ENCODE data around the gene SRMS.

DNA sequence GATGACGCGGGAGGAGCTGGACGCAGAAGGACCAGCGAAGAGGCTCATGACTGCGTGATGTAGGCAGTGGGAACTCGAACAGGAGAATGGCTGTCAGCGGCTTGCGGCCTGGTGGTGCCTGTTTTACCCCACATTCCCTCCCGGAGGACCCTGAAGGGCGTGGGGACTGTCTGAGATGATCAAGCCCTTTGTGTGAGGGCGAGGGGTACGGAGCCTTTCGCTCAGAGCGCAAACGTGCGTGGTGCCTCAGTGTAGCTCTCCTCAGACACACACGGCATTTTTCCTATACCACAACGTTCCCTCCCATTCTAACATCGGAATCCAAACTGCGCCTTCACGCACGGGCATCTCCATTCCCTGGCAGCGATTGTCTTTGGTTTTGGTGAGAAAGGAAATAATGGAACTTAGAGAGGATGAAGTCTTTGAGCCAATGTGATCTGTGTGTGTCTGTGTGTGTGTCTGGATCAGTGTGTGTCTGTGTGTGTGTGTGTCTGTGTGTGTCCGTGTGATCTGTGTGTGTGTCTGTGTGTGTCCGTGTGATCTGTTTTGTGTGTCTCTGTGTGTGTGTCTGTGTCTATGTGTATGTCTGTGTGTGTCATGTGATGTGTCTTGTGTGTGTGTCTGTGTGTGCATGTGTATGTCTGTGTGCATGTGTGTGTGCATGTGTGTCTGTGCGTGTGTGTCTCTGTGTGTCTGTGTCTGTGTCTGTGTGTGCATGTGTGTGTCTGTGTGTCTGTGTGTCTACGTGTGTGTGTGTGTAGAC is 15.7 kb downstream of the SRMS start:
- TF ChIP-seq, protein P1, sequence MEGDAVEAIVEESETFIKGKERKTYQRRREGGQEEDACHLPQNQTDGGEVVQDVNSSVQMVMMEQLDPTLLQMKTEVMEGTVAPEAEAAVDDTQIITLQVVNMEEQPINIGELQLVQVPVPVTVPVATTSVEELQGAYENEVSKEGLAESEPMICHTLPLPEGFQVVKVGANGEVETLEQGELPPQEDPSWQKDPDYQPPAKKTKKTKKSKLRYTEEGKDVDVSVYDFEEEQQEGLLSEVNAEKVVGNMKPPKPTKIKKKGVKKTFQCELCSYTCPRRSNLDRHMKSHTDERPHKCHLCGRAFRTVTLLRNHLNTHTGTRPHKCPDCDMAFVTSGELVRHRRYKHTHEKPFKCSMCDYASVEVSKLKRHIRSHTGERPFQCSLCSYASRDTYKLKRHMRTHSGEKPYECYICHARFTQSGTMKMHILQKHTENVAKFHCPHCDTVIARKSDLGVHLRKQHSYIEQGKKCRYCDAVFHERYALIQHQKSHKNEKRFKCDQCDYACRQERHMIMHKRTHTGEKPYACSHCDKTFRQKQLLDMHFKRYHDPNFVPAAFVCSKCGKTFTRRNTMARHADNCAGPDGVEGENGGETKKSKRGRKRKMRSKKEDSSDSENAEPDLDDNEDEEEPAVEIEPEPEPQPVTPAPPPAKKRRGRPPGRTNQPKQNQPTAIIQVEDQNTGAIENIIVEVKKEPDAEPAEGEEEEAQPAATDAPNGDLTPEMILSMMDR (IDR thresholded peaks at IDR 0.05) = no peak
- no peak for TF ChIP-seq EZH2 (IDR thresholded peaks at IDR 0.05)

Data from neural progenitor cell (in vitro differentiated cells).